CD4-positive, alpha-beta T cell treated with Interleukin-21 for 1 hour (primary cell): ENCODE data around the gene PTRH1.

Experiments
- DNase-seq: peaks from one replicate; pipeline ENCODE4 v3.0.0-alpha.2; 2020

The PTRH1 gene

GRCh38 chr9:127716412-127716811 lies 949 bp upstream of the PTRH1 start:
- DNase-seq: no peak

GRCh38 chr9:127714951-127715469 lies 453 bp downstream of the PTRH1 start:
- DNase-seq: no peak

- no peak for DNase-seq
Observed at GRCh38 chr9:127714020-127714750, 1.3 kb downstream of the PTRH1 start.

GRCh38 chr9:127712867-127713266 lies 2.6 kb downstream of the PTRH1 start:
- DNase-seq: no peak

- DNase-seq: no peak
Observed at GRCh38 chr9:127712371-127712770, 3.1 kb downstream of the PTRH1 start.

GRCh38 chr9:127711831-127712274 lies 3.6 kb downstream of the PTRH1 start:
- no peak for DNase-seq

GRCh38 chr9:127711226-127711701 lies 4.2 kb downstream of the PTRH1 start:
- peak; percentile 27 for DNase-seq

- no peak for DNase-seq
Observed at GRCh38 chr9:127710204-127710783, 5.2 kb downstream of the PTRH1 start.

- DNase-seq: no peak
Observed at GRCh38 chr9:127708952-127709587, 6.4 kb downstream of the PTRH1 start.

GRCh38 chr9:127707766-127708165 lies 7.7 kb downstream of the PTRH1 start:
- peak; percentile 76 for DNase-seq

GRCh38 chr9:127706836-127707241 lies 8.6 kb downstream of the PTRH1 start, which contains the start of gene CFAP157:
CFAP157 (plus strand) TSS chr9:127706988; CDS start chr9:127707032, 44 bp downstream.
- DNase-seq: no peak

GRCh38 chr9:127705577-127706379 lies 9.7 kb downstream of the PTRH1 start:
- DNase-seq: no peak

GRCh38 chr9:127703289-127703946 lies 12.0 kb downstream of the PTRH1 start:
- no peak for DNase-seq

GRCh38 chr9:127700594-127701255 lies 14.7 kb downstream of the PTRH1 start:
- DNase-seq: no peak

GRCh38 chr9:127700140-127700539 lies 15.3 kb downstream of the PTRH1 start:
- no peak for DNase-seq

GRCh38 chr9:127698985-127699670 lies 16.3 kb downstream of the PTRH1 start:
- peak; percentile 92 for DNase-seq

GRCh38 chr9:127698386-127698785 lies 17.1 kb downstream of the PTRH1 start:
- no peak for DNase-seq

GRCh38 chr9:127697575-127697974 lies 17.9 kb downstream of the PTRH1 start:
- DNase-seq: no peak

- DNase-seq: no peak
Observed at GRCh38 chr9:127694890-127695720, 20.4 kb downstream of the PTRH1 start.

- no peak for DNase-seq
Observed at GRCh38 chr9:127693697-127694096, 21.8 kb downstream of the PTRH1 start.
